Left colon (tissue), 2 donors: ENCODE results near the gene PLEKHA6. TPM values are rescaled to one million over a fixed set of nuclear protein-coding genes. Genes with fewer than 3 reads are reported as not detected.
A peak's percentile ranks its signal among the peaks of the same experiment; 100 is the strongest.

ENCODE experiments used
- ATAC-seq: fragments of 200-7000 bp; cut with Tn5 transposase; one replicate; pipeline ENCODE4 v1.9.1; 2020; ENCODE audit warnings: mild to moderate bottlenecking, moderate library complexity
- DNase-seq, 2 donors: peaks; one replicate each; pipeline ENCODE4 v3.0.0-alpha.2; 2020
- intact Hi-C, 2 donors: fragments of 100-400 bp; cut with DNase I in 1 of 2; cut with micrococcal nuclease in 1 of 2; formaldehyde crosslinking; loops; one replicate each; pipeline versions ENCODE4 v1.11.2 to v1.14.0; 2022; cut with DNase I, micrococcal nuclease
- total RNA-seq, 2 donors: library from RNA; stranded (reverse); fragmentation: NEBNext Ultra II Directional; extraction: Animal tissue kit (Norgen Biotek cat#: 25700); gene quantifications; one replicate each; pipeline ENCODE4 v1.2.1, GENCODE V29; 2021
- donor health status: DM: no; HTN: no; CAD: no.
- donor health status: DM: yes; HTN: yes; CAD: no.

The PLEKHA6 gene
- total RNA-seq, 2 donors from 2014 or later = 110 to 131 TPM

- no peak for ATAC-seq
- intact Hi-C loops = no loop called here
- no peak for DNase-seq
These were observed 79.4 kb downstream of the PLEKHA6 start for GRCh38 chr1:204280099-204280961.

- no peak for DNase-seq
- intact Hi-C loops = no loop called here
These were observed 80.8 kb downstream of the PLEKHA6 start for GRCh38 chr1:204278958-204279357.

GRCh38 chr1:204278251-204278650 is 81.5 kb downstream of the PLEKHA6 start:
- no peak for DNase-seq
- intact Hi-C loops = no loop called here
- ATAC-seq = no peak

More at GRCh38 chr1:204278958-204279357, 80.8 kb downstream of the PLEKHA6 start:
- ATAC-seq = no peak

- DNase-seq (no peak), ATAC-seq (no peak)
- intact Hi-C loops = no loop called here
These were observed 82.0 kb downstream of the PLEKHA6 start for GRCh38 chr1:204277563-204278219.

GRCh38 chr1:204275695-204276370 is 83.9 kb downstream of the PLEKHA6 start:
- ATAC-seq (no peak), DNase-seq (no peak)
- intact Hi-C loops = no loop called here

- intact Hi-C loops = no loop called here
- ATAC-seq (no peak), DNase-seq (no peak)
These were observed 85.3 kb downstream of the PLEKHA6 start for GRCh38 chr1:204274446-204274845.

GRCh38 chr1:204272505-204272904 is 87.2 kb downstream of the PLEKHA6 start:
- ATAC-seq (no peak), DNase-seq (no peak)
- intact Hi-C loops = no loop called here

- intact Hi-C loops = no loop called here
- no peak for DNase-seq
- ATAC-seq = no peak
These were observed 87.8 kb downstream of the PLEKHA6 start for GRCh38 chr1:204271970-204272369.

GRCh38 chr1:204268101-204268500 is 91.6 kb downstream of the PLEKHA6 start:
- intact Hi-C loops = loop anchor here in 1 of 2 donors (10.0 kb wide), 1 partner anchor 97 kb away; no protein-coding TSS in a partner anchor
- ATAC-seq (no peak), DNase-seq (no peak)

GRCh38 chr1:204267191-204267601 is 92.5 kb downstream of the PLEKHA6 start:
- ATAC-seq (peak; percentile 0), DNase-seq (no peak)
- intact Hi-C loops = loop anchor here in 1 of 2 donors (10.0 kb wide), 1 partner anchor 98 kb away; no protein-coding TSS in a partner anchor

- peak; percentile 40 to 70 for DNase-seq
- peak; percentile 97 for ATAC-seq
- intact Hi-C loops = loop anchor here in 1 of 2 donors (10.0 kb wide), 1 partner anchor 98 kb away; no protein-coding TSS in a partner anchor
These were observed 93.2 kb downstream of the PLEKHA6 start for GRCh38 chr1:204266504-204267034.

- DNase-seq (no peak), ATAC-seq (peak; percentile 50)
- intact Hi-C loops = loop anchor here in 1 of 2 donors (10.0 kb wide), 1 partner anchor 99 kb away; no protein-coding TSS in a partner anchor
These were observed 94.1 kb downstream of the PLEKHA6 start for GRCh38 chr1:204265665-204266064.

- ATAC-seq = no peak
- intact Hi-C loops = loop anchor here (5.0 to 10.0 kb wide), 2 partner anchors 97 to 100 kb away; no protein-coding TSS in a partner anchor
These were observed 94.9 kb downstream of the PLEKHA6 start for GRCh38 chr1:204264805-204265204.

GRCh38 chr1:204263254-204263910 is 96.3 kb downstream of the PLEKHA6 start:
- ATAC-seq = no peak
- no peak for DNase-seq
- intact Hi-C loops = loop anchor here (5.0 to 10.0 kb wide), 2 partner anchors 99 to 101 kb away; no protein-coding TSS in a partner anchor

More at GRCh38 chr1:204264805-204265204, 94.9 kb downstream of the PLEKHA6 start:
- DNase-seq = no peak

- intact Hi-C loops = loop anchor here (5.0 to 10.0 kb wide), 2 partner anchors 100 to 102 kb away; no protein-coding TSS in a partner anchor
- ATAC-seq = no peak
- no peak for DNase-seq
These were observed 97.0 kb downstream of the PLEKHA6 start for GRCh38 chr1:204262506-204263253.

- DNase-seq (no peak), ATAC-seq (no peak)
- intact Hi-C loops = loop anchor here (5.0 to 10.0 kb wide), 2 partner anchors 100 to 103 kb away; no protein-coding TSS in a partner anchor
These were observed 97.8 kb downstream of the PLEKHA6 start for GRCh38 chr1:204261746-204262505.

- ATAC-seq = no peak
- intact Hi-C loops = loop anchor here (5.0 to 10.0 kb wide), 2 partner anchors 101 to 104 kb away; no protein-coding TSS in a partner anchor
- DNase-seq = no peak
These were observed 98.5 kb downstream of the PLEKHA6 start for GRCh38 chr1:204261266-204261665.
